ENCODE measurements around the gene FNBP1L.

FNBP1L gene

DNA sequence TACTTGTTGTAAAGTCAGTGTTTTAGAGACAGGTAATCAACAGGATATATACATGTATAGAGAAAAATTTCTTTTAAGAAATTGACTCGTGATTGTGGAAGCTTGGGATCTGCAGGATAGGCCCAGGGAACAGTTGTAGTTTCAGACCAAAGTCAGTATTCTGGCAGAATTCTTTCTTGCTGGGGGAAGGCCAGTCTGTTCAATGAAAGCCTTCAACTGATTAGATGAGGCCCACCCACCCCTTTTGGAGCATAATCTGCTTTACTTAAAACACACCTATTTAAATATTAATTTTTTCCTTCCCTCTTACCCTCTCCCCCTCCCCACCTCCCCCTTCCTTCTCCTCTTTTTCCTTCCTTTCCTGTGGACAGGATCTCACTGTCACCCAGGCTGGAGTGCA lies 48.0 kb downstream of the FNBP1L start:
- ChIA-PET POLR2A (no interaction called here), CTCF (no interaction called here)
- Histone ChIP-seq H3K27ac (ENCODE audit: extremely low read depth, low read depth, low read length) (no peak overlapping the region), H3K4me3 (ENCODE audit: low read depth, low read length) (no peak overlapping the region), H3K36me3 (ENCODE audit: control insufficient read depth in 2 of 2, insufficient read depth in 1 of 2, low read length in 2 of 2) (no peaks in the 10 kb centered on the region), H3K4me1 (ENCODE audit: control insufficient read depth, insufficient read depth, low read length) (no peaks in the 10 kb centered on the region), H3K9me3 (ENCODE audit: control insufficient read depth, insufficient read depth, low read depth, low read length) (no peaks in the 10 kb centered on the region)
- no peak for TF ChIP-seq KLF7 (tag by site-specific recombination; IDR thresholded peaks at IDR 0.05; ENCODE audit: borderline replicate concordance)
- peak; percentile 99 for TF ChIP-seq ZNF10 (tag by site-specific recombination; IDR thresholded peaks at IDR 0.05)

DNA sequence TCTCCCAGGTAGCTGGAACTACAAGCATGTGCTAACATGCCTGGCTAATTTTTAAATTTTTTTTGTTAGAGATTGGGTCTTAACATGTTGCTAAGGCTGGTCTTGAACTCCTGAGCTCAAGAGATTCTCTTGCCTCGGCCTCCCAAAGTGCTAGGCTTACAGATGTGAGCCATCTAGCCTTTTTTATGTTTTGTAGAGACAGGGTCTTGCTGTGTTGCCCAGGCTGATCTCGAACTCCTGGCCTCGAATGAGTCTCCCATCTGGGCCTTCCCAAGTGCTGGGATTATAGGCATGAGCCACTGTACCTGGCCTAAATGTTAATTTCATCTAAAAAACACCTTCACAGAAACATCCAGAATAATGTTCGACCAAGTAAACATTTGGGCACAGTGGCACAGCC lies 48.6 kb downstream of the FNBP1L start:
- no peak overlapping the region for H3K27ac ChIP-seq (ENCODE audit: extremely low read depth, low read depth, low read length)
- H3K4me3 ChIP-seq (ENCODE audit: low read depth, low read length), result no peak overlapping the region
- TF ChIP-seq, protein P1, sequence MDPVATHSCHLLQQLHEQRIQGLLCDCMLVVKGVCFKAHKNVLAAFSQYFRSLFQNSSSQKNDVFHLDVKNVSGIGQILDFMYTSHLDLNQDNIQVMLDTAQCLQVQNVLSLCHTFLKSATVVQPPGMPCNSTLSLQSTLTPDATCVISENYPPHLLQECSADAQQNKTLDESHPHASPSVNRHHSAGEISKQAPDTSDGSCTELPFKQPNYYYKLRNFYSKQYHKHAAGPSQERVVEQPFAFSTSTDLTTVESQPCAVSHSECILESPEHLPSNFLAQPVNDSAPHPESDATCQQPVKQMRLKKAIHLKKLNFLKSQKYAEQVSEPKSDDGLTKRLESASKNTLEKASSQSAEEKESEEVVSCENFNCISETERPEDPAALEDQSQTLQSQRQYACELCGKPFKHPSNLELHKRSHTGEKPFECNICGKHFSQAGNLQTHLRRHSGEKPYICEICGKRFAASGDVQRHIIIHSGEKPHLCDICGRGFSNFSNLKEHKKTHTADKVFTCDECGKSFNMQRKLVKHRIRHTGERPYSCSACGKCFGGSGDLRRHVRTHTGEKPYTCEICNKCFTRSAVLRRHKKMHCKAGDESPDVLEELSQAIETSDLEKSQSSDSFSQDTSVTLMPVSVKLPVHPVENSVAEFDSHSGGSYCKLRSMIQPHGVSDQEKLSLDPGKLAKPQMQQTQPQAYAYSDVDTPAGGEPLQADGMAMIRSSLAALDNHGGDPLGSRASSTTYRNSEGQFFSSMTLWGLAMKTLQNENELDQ (tag by site-specific recombination; IDR thresholded peaks at IDR 0.05; ENCODE audit: low read depth), result no peak
- no peak for TF ChIP-seq ZNF529 (tag by site-specific recombination; IDR thresholded peaks at IDR 0.05; ENCODE audit: insufficient replicate concordance)
- no peak for TF ChIP-seq ZFP37 (tag by site-specific recombination; IDR thresholded peaks at IDR 0.05)
- no peak for TF ChIP-seq ZNF416 (tag by site-specific recombination; IDR thresholded peaks at IDR 0.05)
- no peak for TF ChIP-seq ZNF626 (tag by site-specific recombination; IDR thresholded peaks at IDR 0.05)
- no peak for TF ChIP-seq KLF1 (tag by site-specific recombination; IDR thresholded peaks at IDR 0.05)
- no peak for TF ChIP-seq ZFP3 (tag by site-specific recombination; IDR thresholded peaks at IDR 0.05; ENCODE audit: low read depth)
- TF ChIP-seq ZNF19 (tag by site-specific recombination; IDR thresholded peaks at IDR 0.05; ENCODE audit: low read depth), result no peak
- no peak for TF ChIP-seq WT1 (tag by site-specific recombination; IDR thresholded peaks at IDR 0.05)
- TF ChIP-seq, protein P2, sequence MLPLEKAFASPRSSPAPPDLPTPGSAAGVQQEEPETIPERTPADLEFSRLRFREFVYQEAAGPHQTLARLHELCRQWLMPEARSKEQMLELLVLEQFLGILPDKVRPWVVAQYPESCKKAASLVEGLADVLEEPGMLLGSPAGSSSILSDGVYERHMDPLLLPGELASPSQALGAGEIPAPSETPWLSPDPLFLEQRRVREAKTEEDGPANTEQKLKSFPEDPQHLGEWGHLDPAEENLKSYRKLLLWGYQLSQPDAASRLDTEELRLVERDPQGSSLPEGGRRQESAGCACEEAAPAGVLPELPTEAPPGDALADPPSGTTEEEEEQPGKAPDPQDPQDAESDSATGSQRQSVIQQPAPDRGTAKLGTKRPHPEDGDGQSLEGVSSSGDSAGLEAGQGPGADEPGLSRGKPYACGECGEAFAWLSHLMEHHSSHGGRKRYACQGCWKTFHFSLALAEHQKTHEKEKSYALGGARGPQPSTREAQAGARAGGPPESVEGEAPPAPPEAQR (tag by site-specific recombination; IDR thresholded peaks at IDR 0.05), result no peak
- no peak for TF ChIP-seq ZNF391 (tag by site-specific recombination; IDR thresholded peaks at IDR 0.05; ENCODE audit: borderline replicate concordance, low read depth)
- no peak for TF ChIP-seq ZBTB20 (tag by site-specific recombination; IDR thresholded peaks at IDR 0.05)
- no peak for TF ChIP-seq ZNF223 (tag by site-specific recombination; IDR thresholded peaks at IDR 0.05)
- no peak for TF ChIP-seq ZXDB (tag by site-specific recombination; IDR thresholded peaks at IDR 0.05)
- TF ChIP-seq OSR2 (tag by site-specific recombination; IDR thresholded peaks at IDR 0.05), result no peak
- no peak for TF ChIP-seq ZNF140 (tag by site-specific recombination; IDR thresholded peaks at IDR 0.05)
- TF ChIP-seq ZSCAN30 (tag by site-specific recombination; IDR thresholded peaks at IDR 0.05), result no peak
- TF ChIP-seq ZNF768 (tag by site-specific recombination; IDR thresholded peaks at IDR 0.05), result no peak
- no peak for TF ChIP-seq ZNF658 (tag by site-specific recombination; IDR thresholded peaks at IDR 0.05)
- CTCF ChIA-PET, result no interaction called here
- H3K4me1 ChIP-seq (ENCODE audit: control insufficient read depth, insufficient read depth, low read length), result no peaks in the 10 kb centered on the region
- no peaks in the 10 kb centered on the region for H3K9me3 ChIP-seq (ENCODE audit: control insufficient read depth, insufficient read depth, low read depth, low read length)
- POLR2A ChIA-PET, result no interaction called here
- H3K36me3 ChIP-seq (ENCODE audit: control insufficient read depth in 2 of 2, insufficient read depth in 1 of 2, low read length in 2 of 2), result no peaks in the 10 kb centered on the region

DNA sequence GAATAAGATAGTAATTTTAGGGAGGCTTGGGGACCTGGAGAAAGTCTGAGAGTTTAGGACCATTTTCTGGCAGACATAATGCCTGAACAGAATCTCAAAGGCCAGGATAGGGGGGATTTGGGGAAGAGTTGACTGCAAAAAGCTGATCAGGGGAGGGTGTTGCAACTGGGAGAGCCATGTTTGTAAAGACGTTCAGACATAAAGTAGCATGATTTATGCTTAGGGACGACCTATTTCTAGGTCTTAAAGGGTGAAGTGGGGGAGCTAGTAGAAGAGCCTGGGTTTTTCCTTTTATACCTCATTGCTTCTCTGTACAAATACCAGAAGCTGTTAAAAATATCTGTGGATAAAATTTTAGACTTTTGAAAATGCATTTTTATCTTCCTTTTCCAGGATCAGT lies 51.2 kb downstream of the FNBP1L start:
- ChIA-PET CTCF (interaction anchor here (1.2 kb wide), 2 partner anchors 10 to 195 kb away, joined by 3 read pairs; no protein-coding TSS in a partner anchor), POLR2A (no interaction called here)
- no peak overlapping the region for H3K27ac ChIP-seq (ENCODE audit: extremely low read depth, low read depth, low read length)
- no peaks in the 10 kb centered on the region for H3K36me3 ChIP-seq (ENCODE audit: control insufficient read depth in 2 of 2, insufficient read depth in 1 of 2, low read length in 2 of 2)
- H3K9me3 ChIP-seq (ENCODE audit: control insufficient read depth, insufficient read depth, low read depth, low read length), result no peaks in the 10 kb centered on the region
- no peak overlapping the region for H3K4me3 ChIP-seq (ENCODE audit: low read depth, low read length)
- H3K4me1 ChIP-seq (ENCODE audit: control insufficient read depth, insufficient read depth, low read length), result peaks cover 2% of the 10 kb centered on the region; the same call in 1 of the 2 replicates
- TF ChIP-seq ZNF341 (tag by site-specific recombination; IDR thresholded peaks at IDR 0.05; ENCODE audit: low read depth) (peak; percentile 84), ZNF23 (tag by site-specific recombination; IDR thresholded peaks at IDR 0.05; ENCODE audit: borderline replicate concordance) (no peak)
